ENCODE results near the gene SLC16A3.

Gene SLC16A3

DNA sequence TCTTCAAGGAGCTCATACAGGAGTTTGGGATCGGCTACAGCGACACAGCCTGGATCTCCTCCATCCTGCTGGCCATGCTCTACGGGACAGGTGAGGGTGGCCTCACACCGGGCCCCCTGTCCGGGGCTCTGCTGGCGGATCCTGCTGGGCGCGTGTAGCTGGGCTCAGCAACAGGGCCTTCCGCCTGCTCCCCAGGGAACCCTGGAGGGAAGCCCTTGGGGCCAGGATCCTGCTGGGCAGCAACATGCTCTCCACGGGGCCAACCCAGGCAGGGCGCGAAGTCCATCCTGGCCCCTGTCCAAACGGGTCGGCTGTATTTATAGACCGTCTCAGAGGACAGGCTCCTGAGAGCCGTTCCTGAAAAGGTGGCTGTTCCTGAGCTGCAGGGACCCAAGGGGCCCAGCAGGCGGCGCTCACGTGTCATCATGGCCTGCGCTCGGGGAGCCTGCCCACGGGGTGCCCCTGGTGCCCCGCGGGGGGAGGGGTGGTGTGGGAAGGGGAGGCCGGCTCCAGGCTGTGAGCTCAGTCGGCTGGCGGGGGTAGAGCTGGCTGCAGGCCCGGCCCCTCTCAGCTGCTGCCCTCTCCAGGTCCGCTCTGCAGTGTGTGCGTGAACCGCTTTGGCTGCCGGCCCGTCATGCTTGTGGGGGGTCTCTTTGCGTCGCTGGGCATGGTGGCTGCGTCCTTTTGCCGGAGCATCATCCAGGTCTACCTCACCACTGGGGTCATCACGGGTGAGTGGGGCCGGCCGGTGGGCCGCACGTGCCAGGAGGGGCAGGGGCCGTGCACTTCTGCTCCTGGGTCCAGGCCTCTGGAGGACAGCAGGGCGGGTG is 7.5 kb downstream of the SLC16A3 start:
- peak in 1 of 2 donors; percentile 55 for DNase-seq (ENCODE audit: low read depth in 2 of 2)

- no peak for DNase-seq (ENCODE audit: low read depth in 2 of 2)
These were observed 8.4 kb downstream of the SLC16A3 start for GRCh38 chr17:82237083-82237745.

DNA sequence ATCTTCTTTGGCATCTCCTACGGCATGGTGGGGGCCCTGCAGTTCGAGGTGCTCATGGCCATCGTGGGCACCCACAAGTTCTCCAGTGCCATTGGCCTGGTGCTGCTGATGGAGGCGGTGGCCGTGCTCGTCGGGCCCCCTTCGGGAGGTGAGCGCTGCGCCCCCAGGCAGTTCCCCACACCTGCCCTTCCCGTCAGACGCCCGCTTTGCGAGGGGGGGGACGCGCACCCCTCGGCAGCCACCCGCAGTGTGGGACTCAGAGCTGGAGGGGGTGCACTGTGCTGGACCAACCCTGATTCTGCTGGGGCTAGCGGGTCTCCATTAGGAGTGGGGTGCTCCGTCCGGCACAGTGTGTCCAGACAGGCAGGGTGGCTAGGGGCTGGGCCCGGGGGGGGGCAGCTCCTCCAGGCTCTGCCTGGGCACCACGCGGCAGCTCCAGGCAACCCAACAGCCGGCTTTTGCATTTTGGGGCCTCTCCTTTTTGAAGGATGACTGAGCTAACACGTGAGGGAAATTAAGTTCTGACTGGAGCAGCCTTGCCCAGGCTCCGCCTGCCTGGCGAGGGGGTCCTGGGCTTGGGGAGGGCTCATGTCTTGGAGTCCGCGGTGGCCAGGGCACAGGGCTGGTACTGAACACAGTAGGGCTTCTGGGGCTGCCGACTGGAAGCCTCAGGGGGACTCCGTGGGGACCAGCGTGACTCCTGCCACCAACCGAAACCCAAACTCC is 9.1 kb downstream of the SLC16A3 start:
- no peak for DNase-seq (ENCODE audit: low read depth in 2 of 2)

DNA sequence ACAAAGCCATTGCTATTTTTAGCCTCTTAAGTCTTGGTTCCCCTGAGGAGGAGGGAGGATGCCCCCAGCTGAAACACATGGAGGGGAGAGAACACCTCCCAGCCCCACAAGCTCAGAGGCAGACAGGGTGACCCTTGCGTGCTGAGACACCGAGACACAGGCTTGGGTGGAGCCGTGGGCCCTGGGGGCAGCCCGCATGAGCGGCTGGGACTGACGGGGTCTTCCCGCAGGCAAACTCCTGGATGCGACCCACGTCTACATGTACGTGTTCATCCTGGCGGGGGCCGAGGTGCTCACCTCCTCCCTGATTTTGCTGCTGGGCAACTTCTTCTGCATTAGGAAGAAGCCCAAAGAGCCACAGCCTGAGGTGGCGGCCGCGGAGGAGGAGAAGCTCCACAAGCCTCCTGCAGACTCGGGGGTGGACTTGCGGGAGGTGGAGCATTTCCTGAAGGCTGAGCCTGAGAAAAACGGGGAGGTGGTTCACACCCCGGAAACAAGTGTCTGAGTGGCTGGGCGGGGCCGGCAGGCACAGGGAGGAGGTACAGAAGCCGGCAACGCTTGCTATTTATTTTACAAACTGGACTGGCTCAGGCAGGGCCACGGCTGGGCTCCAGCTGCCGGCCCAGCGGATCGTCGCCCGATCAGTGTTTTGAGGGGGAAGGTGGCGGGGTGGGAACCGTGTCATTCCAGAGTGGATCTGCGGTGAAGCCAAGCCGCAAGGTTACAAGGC is 9.8 kb downstream of the SLC16A3 start:
- peak; percentile 51 to 57 for DNase-seq (ENCODE audit: low read depth in 2 of 2)

GRCh38 chr17:82239401-82239925 is 10.6 kb downstream of the SLC16A3 start:
- DNase-seq (ENCODE audit: low read depth in 2 of 2) = no peak

GRCh38 chr17:82239926-82240505 is 11.2 kb downstream of the SLC16A3 start:
- no peak for DNase-seq (ENCODE audit: low read depth in 2 of 2)

DNA sequence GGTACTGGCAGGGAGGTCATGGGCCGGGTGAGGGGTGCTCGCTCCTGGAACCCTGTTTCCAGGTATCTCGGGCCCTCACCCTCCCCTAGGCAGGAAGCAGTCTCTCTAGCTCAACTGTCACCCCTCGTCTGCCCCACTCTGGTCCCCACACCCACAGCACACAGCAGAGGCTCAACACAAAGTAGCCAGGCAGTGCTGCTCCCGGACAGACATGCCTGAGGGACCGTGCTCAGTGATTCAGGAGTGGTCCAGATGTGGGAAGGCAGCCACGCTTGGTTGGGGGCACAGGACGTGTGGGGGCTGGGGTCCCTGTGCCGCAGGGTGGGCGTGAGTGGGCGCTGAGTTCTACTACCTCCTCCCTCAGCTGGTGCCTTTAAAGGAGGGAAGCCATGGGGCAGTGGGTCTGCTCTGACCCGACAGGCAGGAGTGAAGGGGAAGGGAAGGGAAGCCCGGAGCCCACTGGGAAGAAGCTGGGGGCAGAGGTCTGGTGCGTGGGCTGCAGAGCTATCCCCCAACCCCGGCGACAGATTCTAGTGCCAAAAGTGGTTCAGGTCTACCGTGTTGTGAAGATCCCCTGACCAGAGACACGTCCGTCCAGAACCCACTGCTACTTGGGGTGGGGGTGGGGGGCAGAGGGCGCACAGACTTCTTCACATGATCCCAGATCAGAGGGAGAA is 11.8 kb downstream of the SLC16A3 start:
- no peak for DNase-seq (ENCODE audit: low read depth in 2 of 2)

DNA sequence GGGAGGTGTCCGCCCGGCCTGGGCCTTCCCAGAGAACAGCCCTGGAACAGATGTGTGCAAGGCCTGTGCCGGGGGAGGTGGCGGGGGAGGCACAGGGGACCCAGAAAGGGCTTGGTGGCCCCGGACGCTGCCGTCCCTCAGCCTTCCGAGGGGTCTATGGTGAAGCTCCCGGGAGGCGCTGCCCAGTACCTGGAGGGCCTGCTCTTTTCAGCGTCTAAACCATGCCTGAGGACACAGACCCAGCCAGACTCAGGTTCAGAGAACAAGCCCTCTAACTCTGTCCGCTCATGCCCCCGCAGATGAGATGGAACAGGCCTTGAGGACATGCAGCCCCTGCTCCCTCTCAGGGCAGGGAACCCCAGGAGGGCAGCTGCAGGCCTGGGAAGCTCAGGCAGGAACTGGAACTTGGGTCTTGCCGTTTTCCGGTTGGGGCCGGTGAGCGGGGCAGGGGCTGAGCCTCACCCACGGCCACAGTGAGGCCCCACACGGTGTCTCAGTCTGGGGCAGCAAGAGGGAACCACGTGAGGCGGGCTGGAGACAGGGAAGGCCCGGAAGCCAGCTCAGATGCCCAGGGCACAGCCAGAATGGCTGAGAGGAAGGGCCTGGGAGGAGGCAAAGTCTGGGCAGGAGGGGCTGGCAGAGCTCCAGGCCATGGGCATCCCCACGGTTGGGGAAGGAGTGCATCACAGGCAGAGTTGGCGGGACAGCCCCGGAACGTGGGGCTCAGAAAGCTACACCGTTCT is 12.5 kb downstream of the SLC16A3 start:
- no peak for DNase-seq (ENCODE audit: low read depth in 2 of 2)

- DNase-seq (ENCODE audit: low read depth in 2 of 2) = no peak
These were observed 13.3 kb downstream of the SLC16A3 start for GRCh38 chr17:82241926-82242697.

DNA sequence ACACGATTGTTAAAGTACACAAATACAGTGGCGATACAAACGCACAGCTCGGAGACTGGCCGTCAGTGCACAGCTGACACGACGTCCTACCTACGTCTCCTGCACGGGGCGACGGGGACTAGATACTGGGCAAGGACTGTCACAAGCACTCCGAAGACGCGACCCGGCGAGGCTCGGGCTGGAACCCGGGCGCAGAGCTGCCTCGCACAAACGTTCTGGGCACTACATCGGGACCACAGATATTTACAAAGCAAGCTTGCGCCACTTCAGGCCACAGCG is 13.8 kb downstream of the SLC16A3 start:
- DNase-seq (ENCODE audit: low read depth in 2 of 2) = no peak

GRCh38 chr17:82242977-82243647 is 14.3 kb downstream of the SLC16A3 start:
- no peak for DNase-seq (ENCODE audit: low read depth in 2 of 2)

DNA sequence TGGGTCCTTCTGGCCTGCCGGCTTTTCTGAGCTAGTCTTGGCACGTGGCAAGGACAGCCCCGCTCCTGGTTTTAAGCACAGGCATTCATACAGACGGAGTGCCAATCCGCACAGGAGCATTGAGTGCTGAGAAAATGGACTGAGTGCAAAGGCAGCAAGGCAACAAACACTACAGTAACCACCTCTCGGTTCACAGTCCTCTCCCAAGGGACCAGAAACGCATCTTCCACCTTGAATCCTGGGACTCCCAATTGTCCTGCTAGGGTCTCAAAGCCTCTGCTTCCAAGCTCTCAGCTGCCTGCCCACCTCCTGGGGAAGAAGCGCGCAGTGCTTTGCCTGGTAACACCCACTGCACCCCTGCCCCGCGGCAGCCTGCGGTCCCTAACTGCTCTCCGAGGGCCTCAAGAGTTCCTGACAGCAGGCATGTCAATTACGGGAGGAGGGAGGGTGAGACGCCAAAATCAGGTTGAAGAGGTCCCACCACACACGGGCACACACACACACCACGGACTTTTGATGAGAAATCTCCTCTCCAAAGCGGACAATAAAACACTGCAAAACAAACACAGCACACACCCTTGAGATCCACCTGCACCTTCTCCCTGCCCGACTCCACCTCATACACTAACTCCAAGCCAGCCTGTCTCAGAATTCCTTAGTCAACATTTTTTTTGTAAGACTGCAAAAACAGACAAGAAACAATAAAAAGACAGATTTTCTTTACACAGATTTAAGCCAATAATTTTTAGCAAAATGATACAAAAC is 15.0 kb downstream of the SLC16A3 start:
- DNase-seq (ENCODE audit: low read depth in 2 of 2) = no peak

- no peak for DNase-seq (ENCODE audit: low read depth in 2 of 2)
These were observed 15.7 kb downstream of the SLC16A3 start for GRCh38 chr17:82244413-82245133.

GRCh38 chr17:82245134-82246039 is 16.5 kb downstream of the SLC16A3 start:
- no peak for DNase-seq (ENCODE audit: low read depth in 2 of 2)

DNA sequence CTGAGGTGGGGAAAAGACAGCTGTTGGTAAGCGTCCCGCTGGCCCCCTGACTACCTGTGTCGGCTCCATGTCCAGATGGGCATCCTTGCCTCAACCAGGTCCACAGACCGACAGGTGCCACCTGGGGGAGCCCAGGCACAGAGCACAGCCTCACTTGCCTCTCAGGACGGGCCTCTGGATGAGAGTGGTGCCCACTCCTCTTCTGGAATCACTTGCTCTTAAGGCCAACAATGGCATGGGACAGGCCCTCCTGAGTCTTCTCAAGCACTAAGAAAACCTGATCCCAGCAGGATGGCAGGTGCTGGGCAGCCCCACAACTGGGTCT is 17.2 kb downstream of the SLC16A3 start:
- DNase-seq (ENCODE audit: low read depth in 2 of 2) = no peak

GRCh38 chr17:82246365-82247181 is 17.7 kb downstream of the SLC16A3 start:
- no peak for DNase-seq (ENCODE audit: low read depth in 2 of 2)

Measured in stimulated activated CD8-positive, alpha-beta memory T cell treated with anti-CD3 and anti-CD28 coated beads, Interleukin-7, amount 100 ng/mL, for 4 hours (primary cell).